ENCODE measurements around the gene AJM1.
A peak's percentile ranks its signal among the peaks of the same experiment; 100 is the strongest.

AJM1 gene

DNA sequence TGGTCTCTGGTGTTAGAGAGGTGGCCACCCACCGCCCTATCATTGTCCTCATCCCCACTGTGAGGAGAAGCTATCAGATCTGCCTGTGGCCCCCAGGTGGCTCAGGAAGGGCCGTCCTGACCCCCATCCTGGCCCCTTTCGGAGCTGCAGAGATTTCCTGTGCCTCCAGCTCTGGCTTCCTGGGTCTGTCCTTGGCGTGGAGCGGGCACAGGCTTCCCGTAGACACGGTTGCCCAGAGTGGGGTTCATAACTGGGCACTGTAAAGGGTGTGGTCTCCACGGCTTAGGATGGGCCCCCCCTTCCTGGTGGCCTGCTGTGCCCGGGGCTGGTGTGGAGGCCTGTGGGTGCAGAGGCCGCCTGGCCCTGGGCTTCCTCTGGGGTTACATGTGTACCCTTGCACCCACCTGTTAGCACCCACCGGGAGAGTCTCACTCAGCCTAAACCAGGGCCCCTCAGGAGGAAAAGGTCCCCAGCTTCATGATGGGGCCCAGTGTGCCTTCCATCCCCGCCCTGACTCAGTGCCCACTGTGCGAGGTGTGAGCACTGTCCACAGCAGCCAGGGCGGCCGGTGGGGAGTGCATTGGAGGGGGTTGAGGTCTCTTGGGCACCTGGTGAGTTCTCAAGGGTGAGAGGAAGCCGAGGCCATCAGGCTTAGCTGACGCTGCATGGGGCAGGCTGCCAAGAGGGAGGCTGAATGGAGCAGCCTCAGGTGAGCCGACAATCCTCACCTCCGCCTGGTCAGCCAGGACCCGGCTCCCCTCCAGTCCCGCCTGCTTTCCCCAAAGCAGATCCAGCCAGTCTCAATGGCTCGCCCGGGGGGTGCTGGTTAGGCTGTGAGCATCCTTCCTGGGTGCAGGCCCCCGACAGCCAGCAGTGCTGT is 15.3 kb upstream of the AJM1 start:
- Histone ChIP-seq H3K4ac (ENCODE audit: low read length) (no peak overlapping the region), H3K4me2 (ENCODE audit: insufficient read depth, low read length, poor library complexity, severe bottlenecking) (no peak overlapping the region), H3K4me1 (ENCODE audit: control insufficient read depth in 2 of 2, insufficient read depth in 1 of 2, low read depth in 1 of 2, low read length in 2 of 2) (peaks cover 0 to under 1% of the 10 kb centered on the region in 2 donors), H3K23ac (ENCODE audit: low read depth, low read length, poor library complexity) (no peak overlapping the region), H4K91ac (ENCODE audit: low read depth, low read length, poor library complexity) (no peak overlapping the region), H2BK5ac (ENCODE audit: low read length) (peak overlapping the region; percentile 39), H3K18ac (ENCODE audit: low read length) (no peak overlapping the region), H3K36me3 (replicated peaks in 1 of 2; ENCODE audit: control insufficient read depth in 2 of 2, insufficient read depth in 2 of 2, low read length in 2 of 2) (peaks cover 69 to 93% of the 10 kb centered on the region in 2 donors), H3K27me3 (ENCODE audit: control insufficient read depth in 3 of 3, insufficient read depth in 3 of 3, low read depth in 1 of 3, low read length in 3 of 3) (no peaks in the 10 kb centered on the region), H2BK120ac (ENCODE audit: low read depth, low read length) (no peak overlapping the region), H3K79me1 (ENCODE audit: low read depth, low read length) (peaks cover 16% of the 10 kb centered on the region), H3K27ac (replicated peaks; ENCODE audit: low read length) (no peak overlapping the region), H4K8ac (ENCODE audit: low read depth, low read length) (no peak overlapping the region), H2AK5ac (ENCODE audit: low read depth, low read length) (no peak overlapping the region), H2BK12ac (ENCODE audit: low read length) (no peak overlapping the region), H3K14ac (ENCODE audit: low read length) (peak overlapping the region; percentile 8), H3K9me3 (replicated peaks in 1 of 2; ENCODE audit: control insufficient read depth in 2 of 2, insufficient read depth in 1 of 2, low read depth in 1 of 2, low read length in 2 of 2) (no peaks in the 10 kb centered on the region), H3K9ac (ENCODE audit: low read depth, low read length, poor library complexity) (no peak overlapping the region), H2BK15ac (ENCODE audit: low read length) (no peak overlapping the region), H2AFZ (ENCODE audit: low read length) (no peak overlapping the region), H3K4me3 (ENCODE audit: low read length in 2 of 2) (no peak overlapping the region)
- WGBS, 2 donors (ENCODE audit: extremely low coverage in 2 of 2, insufficient read length in 2 of 2, insufficient replicate concordance in 1 of 2) = no CpG with 5 or more reads among the region's 24 CpGs
- DNase-seq (ENCODE audit: low spot score) = no peak

DNA sequence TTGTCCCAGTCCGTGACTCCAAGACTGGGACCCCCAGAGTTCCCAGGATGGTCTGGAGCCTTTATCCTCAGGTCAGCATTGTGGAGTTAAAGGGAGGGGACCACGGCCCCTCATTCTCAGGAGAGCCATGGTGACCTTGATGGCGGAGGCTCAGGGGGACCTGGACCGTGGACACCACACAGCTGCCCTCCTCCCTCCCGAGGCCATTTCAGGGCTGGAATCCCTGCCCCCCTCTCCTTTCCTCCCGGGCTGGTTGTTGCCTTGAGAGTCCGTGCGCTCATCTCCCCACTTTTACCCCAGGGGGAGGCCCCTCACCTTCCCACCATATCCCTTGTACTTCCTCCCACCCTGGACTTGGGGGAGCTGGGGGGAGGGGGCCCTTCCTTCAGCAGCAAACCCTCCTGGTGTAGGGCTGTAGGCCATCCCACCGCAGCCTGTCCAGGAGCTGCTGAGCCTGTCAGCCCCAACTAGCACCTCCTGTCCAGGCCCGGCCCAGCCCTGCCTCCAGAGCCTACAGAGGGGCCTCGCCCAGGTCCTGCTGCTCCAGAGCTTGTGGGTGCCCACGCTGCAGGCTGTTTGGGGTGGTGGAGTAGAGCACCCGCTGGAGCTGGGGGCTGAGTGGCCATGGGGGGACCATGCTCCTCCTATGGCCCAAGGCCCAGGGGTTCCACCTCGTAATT is 14.3 kb upstream of the AJM1 start:
- H3K27ac ChIP-seq (replicated peaks; ENCODE audit: low read length) = no peak overlapping the region
- no peak overlapping the region for H3K9ac ChIP-seq (ENCODE audit: low read depth, low read length, poor library complexity)
- peaks cover 77 to 96% of the 10 kb centered on the region in 2 donors for H3K36me3 ChIP-seq (replicated peaks in 1 of 2; ENCODE audit: control insufficient read depth in 2 of 2, insufficient read depth in 2 of 2, low read length in 2 of 2)
- H3K23ac ChIP-seq (ENCODE audit: low read depth, low read length, poor library complexity) = no peak overlapping the region
- H3K4ac ChIP-seq (ENCODE audit: low read length) = no peak overlapping the region
- no peak overlapping the region for H2AK5ac ChIP-seq (ENCODE audit: low read depth, low read length)
- no peaks in the 10 kb centered on the region for H3K9me3 ChIP-seq (replicated peaks in 1 of 2; ENCODE audit: control insufficient read depth in 2 of 2, insufficient read depth in 1 of 2, low read depth in 1 of 2, low read length in 2 of 2)
- H2BK120ac ChIP-seq (ENCODE audit: low read depth, low read length) = no peak overlapping the region
- H3K27me3 ChIP-seq (ENCODE audit: control insufficient read depth in 3 of 3, insufficient read depth in 3 of 3, low read depth in 1 of 3, low read length in 3 of 3) = no peaks in the 10 kb centered on the region
- no peak overlapping the region for H4K91ac ChIP-seq (ENCODE audit: low read depth, low read length, poor library complexity)
- no peak overlapping the region for H3K18ac ChIP-seq (ENCODE audit: low read length)
- H3K4me2 ChIP-seq (ENCODE audit: insufficient read depth, low read length, poor library complexity, severe bottlenecking) = no peak overlapping the region
- no peaks in the 10 kb centered on the region for H3K4me1 ChIP-seq (ENCODE audit: control insufficient read depth in 2 of 2, insufficient read depth in 1 of 2, low read depth in 1 of 2, low read length in 2 of 2)
- H2BK12ac ChIP-seq (ENCODE audit: low read length) = no peak overlapping the region
- no peak for DNase-seq (ENCODE audit: low spot score)
- no peak overlapping the region for H4K8ac ChIP-seq (ENCODE audit: low read depth, low read length)
- H3K79me1 ChIP-seq (ENCODE audit: low read depth, low read length) = peaks cover 12% of the 10 kb centered on the region
- H3K4me3 ChIP-seq (ENCODE audit: low read length in 2 of 2) = no peak overlapping the region
- WGBS, 2 donors (ENCODE audit: extremely low coverage in 2 of 2, insufficient read length in 2 of 2, insufficient replicate concordance in 1 of 2) = no CpG with 5 or more reads among the region's 14 CpGs
- H3K14ac ChIP-seq (ENCODE audit: low read length) = no peak overlapping the region
- no peak overlapping the region for H2BK5ac ChIP-seq (ENCODE audit: low read length)
- H2AFZ ChIP-seq (ENCODE audit: low read length) = no peak overlapping the region
- no peak overlapping the region for H2BK15ac ChIP-seq (ENCODE audit: low read length)

DNA sequence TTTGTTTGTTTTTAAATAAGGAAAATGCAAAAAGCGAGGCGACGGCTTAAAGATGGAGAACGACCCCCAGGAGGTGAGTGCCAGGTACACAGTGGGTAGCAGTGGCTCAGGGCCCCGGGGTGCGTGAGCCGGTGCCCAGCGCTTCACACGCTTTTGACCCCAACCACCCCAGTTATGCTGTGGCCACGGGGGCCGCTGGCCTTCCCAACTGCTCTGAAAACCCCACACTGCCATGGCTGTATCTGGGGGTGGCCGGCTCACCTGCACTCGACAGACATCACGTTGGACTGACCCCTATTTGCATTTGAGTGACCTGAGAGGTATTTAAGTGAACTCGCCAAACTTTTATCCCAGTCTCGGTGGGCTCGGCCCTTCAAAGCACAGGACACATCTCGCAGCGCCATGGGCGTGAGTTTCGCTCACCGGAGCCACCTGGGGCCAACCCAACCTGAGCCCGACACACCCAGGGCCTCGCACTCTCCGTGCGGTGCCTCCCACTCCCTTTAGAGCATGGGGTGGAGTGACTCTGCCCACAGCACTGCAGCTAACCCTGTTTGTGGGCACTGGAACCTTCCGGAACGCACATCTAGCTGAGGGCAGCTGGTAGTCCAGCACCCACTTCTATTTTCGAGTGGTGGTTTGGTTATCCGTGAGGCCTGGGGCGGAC is 13.7 kb upstream of the AJM1 start:
- Histone ChIP-seq H2AFZ (ENCODE audit: low read length) (no peak overlapping the region), H3K4ac (ENCODE audit: low read length) (no peak overlapping the region), H3K36me3 (replicated peaks in 1 of 2; ENCODE audit: control insufficient read depth in 2 of 2, insufficient read depth in 2 of 2, low read length in 2 of 2) (peaks cover 75 to 89% of the 10 kb centered on the region in 2 donors), H3K27ac (replicated peaks; ENCODE audit: low read length) (no peak overlapping the region), H3K4me1 (ENCODE audit: control insufficient read depth in 2 of 2, insufficient read depth in 1 of 2, low read depth in 1 of 2, low read length in 2 of 2) (no peaks in the 10 kb centered on the region), H3K79me1 (ENCODE audit: low read depth, low read length) (peaks cover 12% of the 10 kb centered on the region), H3K4me2 (ENCODE audit: insufficient read depth, low read length, poor library complexity, severe bottlenecking) (no peak overlapping the region), H3K9ac (ENCODE audit: low read depth, low read length, poor library complexity) (peak overlapping the region; percentile 21), H3K18ac (ENCODE audit: low read length) (no peak overlapping the region), H3K23ac (ENCODE audit: low read depth, low read length, poor library complexity) (peak overlapping the region; percentile 73), H4K91ac (ENCODE audit: low read depth, low read length, poor library complexity) (no peak overlapping the region), H2BK15ac (ENCODE audit: low read length) (no peak overlapping the region), H2BK120ac (ENCODE audit: low read depth, low read length) (no peak overlapping the region), H2BK12ac (ENCODE audit: low read length) (no peak overlapping the region), H3K14ac (ENCODE audit: low read length) (no peak overlapping the region), H3K9me3 (replicated peaks in 1 of 2; ENCODE audit: control insufficient read depth in 2 of 2, insufficient read depth in 1 of 2, low read depth in 1 of 2, low read length in 2 of 2) (no peaks in the 10 kb centered on the region), H3K27me3 (ENCODE audit: control insufficient read depth in 3 of 3, insufficient read depth in 3 of 3, low read depth in 1 of 3, low read length in 3 of 3) (no peaks in the 10 kb centered on the region), H3K4me3 (ENCODE audit: low read length in 2 of 2) (no peak overlapping the region), H4K8ac (ENCODE audit: low read depth, low read length) (no peak overlapping the region), H2BK5ac (ENCODE audit: low read length) (peak overlapping the region; percentile 90), H2AK5ac (ENCODE audit: low read depth, low read length) (no peak overlapping the region)
- no peak for DNase-seq (ENCODE audit: low spot score)
- WGBS, 2 donors (ENCODE audit: extremely low coverage in 2 of 2, insufficient read length in 2 of 2, insufficient replicate concordance in 1 of 2) = no CpG with 5 or more reads among the region's 31 CpGs

DNA sequence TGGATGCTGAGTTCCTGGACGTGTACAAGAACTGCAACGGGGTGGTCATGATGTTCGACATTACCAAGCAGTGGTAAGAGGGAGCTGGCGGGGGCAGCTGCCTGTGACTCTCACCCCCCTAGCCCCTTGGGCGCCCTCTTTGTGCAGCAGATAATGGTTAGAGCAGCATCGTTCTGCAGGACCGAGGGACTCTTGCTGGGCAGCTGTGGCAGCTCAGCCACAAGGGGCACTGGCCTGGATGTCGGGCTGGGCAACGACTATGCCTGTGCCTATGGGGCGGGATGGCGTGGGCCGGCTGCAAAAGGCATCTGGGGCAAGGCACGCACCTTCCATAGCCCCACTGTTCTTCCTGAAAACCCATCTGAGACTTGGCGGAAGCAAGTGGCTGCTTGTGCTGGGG is 12.9 kb upstream of the AJM1 start:
- H2BK15ac ChIP-seq (ENCODE audit: low read length) = no peak overlapping the region
- H2AK5ac ChIP-seq (ENCODE audit: low read depth, low read length) = no peak overlapping the region
- no peaks in the 10 kb centered on the region for H3K9me3 ChIP-seq (replicated peaks in 1 of 2; ENCODE audit: control insufficient read depth in 2 of 2, insufficient read depth in 1 of 2, low read depth in 1 of 2, low read length in 2 of 2)
- H4K8ac ChIP-seq (ENCODE audit: low read depth, low read length) = no peak overlapping the region
- no peak overlapping the region for H3K14ac ChIP-seq (ENCODE audit: low read length)
- H3K4me1 ChIP-seq (ENCODE audit: control insufficient read depth in 2 of 2, insufficient read depth in 1 of 2, low read depth in 1 of 2, low read length in 2 of 2) = no peaks in the 10 kb centered on the region
- no peak overlapping the region for H3K23ac ChIP-seq (ENCODE audit: low read depth, low read length, poor library complexity)
- no peak overlapping the region for H3K27ac ChIP-seq (replicated peaks; ENCODE audit: low read length)
- H2BK5ac ChIP-seq (ENCODE audit: low read length) = no peak overlapping the region
- no peak overlapping the region for H3K4ac ChIP-seq (ENCODE audit: low read length)
- no peaks in the 10 kb centered on the region for H3K27me3 ChIP-seq (ENCODE audit: control insufficient read depth in 3 of 3, insufficient read depth in 3 of 3, low read depth in 1 of 3, low read length in 3 of 3)
- no peak overlapping the region for H3K4me2 ChIP-seq (ENCODE audit: insufficient read depth, low read length, poor library complexity, severe bottlenecking)
- H3K36me3 ChIP-seq (replicated peaks in 1 of 2; ENCODE audit: control insufficient read depth in 2 of 2, insufficient read depth in 2 of 2, low read length in 2 of 2) = peaks cover 74 to 87% of the 10 kb centered on the region in 2 donors
- no peak overlapping the region for H2BK120ac ChIP-seq (ENCODE audit: low read depth, low read length)
- WGBS, 2 donors (ENCODE audit: extremely low coverage in 2 of 2, insufficient read length in 2 of 2, insufficient replicate concordance in 1 of 2) = no CpG with 5 or more reads among the region's 14 CpGs
- no peak overlapping the region for H3K18ac ChIP-seq (ENCODE audit: low read length)
- no peak overlapping the region for H3K4me3 ChIP-seq (ENCODE audit: low read length in 2 of 2)
- H2AFZ ChIP-seq (ENCODE audit: low read length) = no peak overlapping the region
- no peak overlapping the region for H2BK12ac ChIP-seq (ENCODE audit: low read length)
- H3K79me1 ChIP-seq (ENCODE audit: low read depth, low read length) = peaks cover 12% of the 10 kb centered on the region
- no peak for DNase-seq (ENCODE audit: low spot score)
- no peak overlapping the region for H3K9ac ChIP-seq (ENCODE audit: low read depth, low read length, poor library complexity)
- H4K91ac ChIP-seq (ENCODE audit: low read depth, low read length, poor library complexity) = no peak overlapping the region

Data from neuronal stem cell (in vitro differentiated cells).